Measurements from ENCODE around the gene METTL21A.
"Not testable (repeated sequence)": the region's sequence is repeated elsewhere in the genome, so short reads cannot be mapped to it uniquely, and the experiment has no call there.

The METTL21A gene

GRCh38 chr2:207625014-207625907 is at the start of gene METTL21A:
Gene METTL21A, minus strand, starts transcription at chr2:207625394. Its CDS starts 1,019 bp downstream, at chr2:207624375.
- Histone ChIP-seq H3K36me3 (ENCODE audit: control insufficient read depth, insufficient read depth, low read length, severe bottlenecking) (peaks cover 3% of the 10 kb centered on the region), H3K27me3 (replicated peaks; ENCODE audit: control insufficient read depth, insufficient read depth, low read length) (no peaks in the 10 kb centered on the region), H3K9me3 (ENCODE audit: control insufficient read depth, low read length) (no peaks in the 10 kb centered on the region), H3K4me1 (ENCODE audit: control insufficient read depth, insufficient read depth, low read length) (peaks cover 7% of the 10 kb centered on the region), H3K4me3 (ENCODE audit: low read length) (peak within 1 kb of the TSS; percentile 96), H3K9ac (ENCODE audit: low read length) (peak within 1 kb of the TSS; percentile 93)
- peak; percentile 93 for DNase-seq (ENCODE audit: low read depth)

DNA sequence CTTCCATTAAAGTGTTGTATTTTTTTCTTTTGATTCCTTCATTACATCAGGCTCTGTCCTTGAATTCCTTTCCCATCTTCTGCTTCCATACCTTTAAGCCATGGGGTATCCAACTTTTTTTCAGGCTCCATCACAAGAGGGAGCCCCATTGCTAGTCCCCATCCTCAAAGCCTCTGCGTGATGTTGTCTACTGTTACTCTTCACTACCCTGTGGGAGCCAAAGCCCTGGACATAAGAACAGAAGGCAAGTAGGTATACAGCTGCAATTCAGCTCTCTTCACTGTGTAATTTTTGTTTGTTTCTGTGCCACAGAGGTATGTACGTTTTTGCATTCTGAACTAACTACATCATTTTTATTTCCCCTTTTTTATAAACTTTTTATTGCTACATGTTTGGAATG is 49.6 kb upstream of the METTL21A start:
- H3K4me1 ChIP-seq (ENCODE audit: control insufficient read depth, insufficient read depth, low read length), result peaks cover 10% of the 10 kb centered on the region
- no peak overlapping the region for H3K9ac ChIP-seq (ENCODE audit: low read length)
- no peaks in the 10 kb centered on the region for H3K9me3 ChIP-seq (ENCODE audit: control insufficient read depth, low read length)
- DNase-seq (ENCODE audit: low read depth), result no peak
- no peaks in the 10 kb centered on the region for H3K27me3 ChIP-seq (replicated peaks; ENCODE audit: control insufficient read depth, insufficient read depth, low read length)
- H3K4me3 ChIP-seq (ENCODE audit: low read length), result no peak overlapping the region
- no peaks in the 10 kb centered on the region for H3K36me3 ChIP-seq (ENCODE audit: control insufficient read depth, insufficient read depth, low read length, severe bottlenecking)

DNA sequence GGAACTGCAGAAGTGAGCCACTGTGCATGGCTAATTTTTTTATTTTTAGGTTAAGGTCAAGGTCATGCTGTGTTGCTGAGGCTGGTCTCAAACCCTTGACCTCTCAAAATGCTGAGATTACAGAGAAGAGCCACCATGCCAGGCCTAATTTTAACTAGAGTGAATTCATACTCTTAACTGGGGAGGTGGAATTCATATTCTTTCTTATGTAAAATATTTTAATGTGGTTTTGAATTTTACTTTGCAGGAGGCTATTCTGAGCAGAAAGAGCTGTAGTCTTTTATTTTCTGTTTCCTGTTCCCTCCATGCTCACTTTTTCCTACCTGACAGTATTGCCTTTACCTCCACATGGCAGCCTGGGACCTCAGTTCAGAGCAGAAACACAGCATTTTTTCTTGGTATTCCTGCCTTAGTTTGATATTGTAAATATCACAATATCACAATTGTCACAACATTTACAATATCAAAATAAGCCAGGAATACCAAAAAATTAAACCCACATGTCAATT is 49.1 kb upstream of the METTL21A start:
- Histone ChIP-seq H3K36me3 (ENCODE audit: control insufficient read depth, insufficient read depth, low read length, severe bottlenecking) (no peaks in the 10 kb centered on the region), H3K27me3 (replicated peaks; ENCODE audit: control insufficient read depth, insufficient read depth, low read length) (no peaks in the 10 kb centered on the region), H3K4me1 (ENCODE audit: control insufficient read depth, insufficient read depth, low read length) (peaks cover 10% of the 10 kb centered on the region), H3K9me3 (ENCODE audit: control insufficient read depth, low read length) (no peaks in the 10 kb centered on the region), H3K9ac (ENCODE audit: low read length) (no peak overlapping the region), H3K4me3 (ENCODE audit: low read length) (no peak overlapping the region)
- no peak for DNase-seq (ENCODE audit: low read depth)

DNA sequence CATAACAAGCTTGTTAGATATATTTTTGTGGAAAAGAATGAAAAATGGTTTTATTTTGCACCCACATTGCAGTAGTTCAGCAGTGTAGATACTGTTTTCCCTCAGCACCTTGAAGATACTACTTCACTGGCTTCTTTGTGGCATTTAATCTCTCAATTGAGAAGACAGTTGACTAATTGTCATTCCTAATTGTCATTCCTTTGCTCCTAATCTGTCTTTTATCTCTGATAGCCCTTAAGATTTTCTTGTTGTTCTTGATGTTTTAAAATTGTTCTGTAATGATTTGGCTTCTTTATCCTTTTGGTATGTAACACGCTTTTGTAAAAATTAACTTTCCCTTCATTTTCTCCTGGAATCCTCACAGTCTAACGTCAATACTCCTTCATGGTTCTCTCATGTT is 48.2 kb upstream of the METTL21A start:
- Histone ChIP-seq H3K4me1 (ENCODE audit: control insufficient read depth, insufficient read depth, low read length) (peaks cover 10% of the 10 kb centered on the region), H3K4me3 (ENCODE audit: low read length) (no peak overlapping the region), H3K9me3 (ENCODE audit: control insufficient read depth, low read length) (no peaks in the 10 kb centered on the region), H3K36me3 (ENCODE audit: control insufficient read depth, insufficient read depth, low read length, severe bottlenecking) (no peaks in the 10 kb centered on the region), H3K27me3 (replicated peaks; ENCODE audit: control insufficient read depth, insufficient read depth, low read length) (no peaks in the 10 kb centered on the region), H3K9ac (ENCODE audit: low read length) (no peak overlapping the region)
- no peak for DNase-seq (ENCODE audit: low read depth)

DNA sequence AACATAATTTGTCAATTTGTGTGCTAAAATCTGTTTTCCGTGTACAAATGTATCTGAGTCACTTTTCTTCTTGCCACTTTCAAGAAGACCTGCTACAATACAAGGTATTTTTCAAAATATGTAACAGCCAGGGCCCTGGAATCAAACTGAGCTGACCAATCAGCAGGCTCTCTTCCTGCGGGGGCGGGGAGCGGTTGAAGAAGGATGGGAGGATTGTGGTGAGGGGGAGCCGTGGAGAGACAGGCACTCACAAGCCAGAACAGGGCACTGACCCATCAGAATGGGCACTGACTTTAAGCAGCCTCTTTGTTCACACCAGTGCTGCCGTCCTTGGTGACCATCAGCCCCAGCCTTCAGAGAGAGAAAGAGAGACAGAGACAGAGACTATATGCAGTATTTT is 45.7 kb upstream of the METTL21A start:
- no peak overlapping the region for H3K4me3 ChIP-seq (ENCODE audit: low read length)
- H3K9me3 ChIP-seq (ENCODE audit: control insufficient read depth, low read length), result no peaks in the 10 kb centered on the region
- H3K9ac ChIP-seq (ENCODE audit: low read length), result no peak overlapping the region
- DNase-seq (ENCODE audit: low read depth), result no peak
- H3K4me1 ChIP-seq (ENCODE audit: control insufficient read depth, insufficient read depth, low read length), result no peaks in the 10 kb centered on the region
- no peaks in the 10 kb centered on the region for H3K36me3 ChIP-seq (ENCODE audit: control insufficient read depth, insufficient read depth, low read length, severe bottlenecking)
- H3K27me3 ChIP-seq (replicated peaks; ENCODE audit: control insufficient read depth, insufficient read depth, low read length), result no peaks in the 10 kb centered on the region

DNA sequence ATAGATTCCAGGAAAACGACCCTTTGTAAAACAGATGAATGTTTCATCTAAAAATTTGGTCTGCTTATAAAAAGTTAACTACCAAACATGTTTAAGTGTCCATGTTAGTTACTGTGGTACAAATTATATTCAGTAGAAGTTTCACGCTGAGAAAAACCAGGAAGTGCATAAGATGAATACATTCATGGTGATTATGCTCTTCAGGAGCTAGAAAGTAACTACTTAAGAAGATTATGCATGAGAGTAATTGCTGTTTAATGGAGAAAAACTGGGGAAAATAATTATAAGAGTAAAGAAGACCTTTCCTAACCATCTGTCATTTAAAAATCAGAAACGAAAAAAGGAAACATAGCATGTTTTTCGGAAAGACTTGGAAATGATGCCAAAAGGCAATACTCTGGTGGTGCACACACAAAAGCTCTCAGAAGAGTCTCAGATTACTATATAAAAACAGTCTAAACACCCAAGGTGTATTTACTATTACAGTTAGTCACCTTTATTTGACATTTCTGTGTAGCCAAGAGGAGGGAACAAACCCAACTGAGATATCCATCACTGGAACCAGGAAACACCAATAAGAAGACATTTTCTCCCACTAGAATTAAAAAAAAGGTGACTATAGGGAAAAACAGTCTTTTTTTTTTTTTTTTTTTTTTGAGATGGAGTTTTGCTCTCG is 38.8 kb upstream of the METTL21A start:
- Histone ChIP-seq H3K36me3 (ENCODE audit: control insufficient read depth, insufficient read depth, low read length, severe bottlenecking) (no peaks in the 10 kb centered on the region), H3K9me3 (ENCODE audit: control insufficient read depth, low read length) (no peaks in the 10 kb centered on the region), H3K4me1 (ENCODE audit: control insufficient read depth, insufficient read depth, low read length) (peaks cover 8% of the 10 kb centered on the region), H3K27me3 (replicated peaks; ENCODE audit: control insufficient read depth, insufficient read depth, low read length) (no peaks in the 10 kb centered on the region), H3K4me3 (ENCODE audit: low read length) (no peak overlapping the region), H3K9ac (ENCODE audit: low read length) (no peak overlapping the region)
- no peak for DNase-seq (ENCODE audit: low read depth)

DNA sequence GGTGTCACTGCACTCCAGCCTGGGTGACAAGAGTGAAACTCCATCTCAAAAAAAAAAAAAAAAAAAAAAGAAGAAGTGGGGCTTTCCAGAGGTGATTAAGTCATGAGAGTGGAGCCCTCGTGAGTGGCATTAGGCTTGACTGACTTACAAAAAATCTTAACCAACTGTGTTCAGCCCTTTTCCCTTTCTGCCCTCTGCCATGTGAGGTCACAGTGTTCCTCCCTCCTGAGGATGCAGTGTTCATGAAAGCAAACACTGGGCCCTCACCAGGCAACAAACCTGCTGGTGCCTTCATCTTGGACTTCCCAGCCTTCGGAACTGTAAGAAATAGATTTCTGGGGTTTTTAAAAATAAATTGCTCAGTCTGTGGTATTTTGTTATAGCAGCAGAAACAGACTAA is 37.0 kb upstream of the METTL21A start:
- DNase-seq (ENCODE audit: low read depth), result no peak
- Histone ChIP-seq H3K4me1 (ENCODE audit: control insufficient read depth, insufficient read depth, low read length) (peaks cover 8% of the 10 kb centered on the region), H3K9ac (ENCODE audit: low read length) (no peak overlapping the region), H3K4me3 (ENCODE audit: low read length) (no peak overlapping the region), H3K9me3 (ENCODE audit: control insufficient read depth, low read length) (no peaks in the 10 kb centered on the region), H3K27me3 (replicated peaks; ENCODE audit: control insufficient read depth, insufficient read depth, low read length) (no peaks in the 10 kb centered on the region), H3K36me3 (ENCODE audit: control insufficient read depth, insufficient read depth, low read length, severe bottlenecking) (no peaks in the 10 kb centered on the region)

- peaks cover 8% of the 10 kb centered on the region for H3K4me1 ChIP-seq (ENCODE audit: control insufficient read depth, insufficient read depth, low read length)
- no peak for DNase-seq (ENCODE audit: low read depth)
- no peak overlapping the region for H3K9ac ChIP-seq (ENCODE audit: low read length)
- H3K36me3 ChIP-seq (ENCODE audit: control insufficient read depth, insufficient read depth, low read length, severe bottlenecking), result no peaks in the 10 kb centered on the region
- no peaks in the 10 kb centered on the region for H3K27me3 ChIP-seq (replicated peaks; ENCODE audit: control insufficient read depth, insufficient read depth, low read length)
- no peak overlapping the region for H3K4me3 ChIP-seq (ENCODE audit: low read length)
- no peaks in the 10 kb centered on the region for H3K9me3 ChIP-seq (ENCODE audit: control insufficient read depth, low read length)
Observed at GRCh38 chr2:207660994-207661393, 35.8 kb upstream of the METTL21A start.

DNA sequence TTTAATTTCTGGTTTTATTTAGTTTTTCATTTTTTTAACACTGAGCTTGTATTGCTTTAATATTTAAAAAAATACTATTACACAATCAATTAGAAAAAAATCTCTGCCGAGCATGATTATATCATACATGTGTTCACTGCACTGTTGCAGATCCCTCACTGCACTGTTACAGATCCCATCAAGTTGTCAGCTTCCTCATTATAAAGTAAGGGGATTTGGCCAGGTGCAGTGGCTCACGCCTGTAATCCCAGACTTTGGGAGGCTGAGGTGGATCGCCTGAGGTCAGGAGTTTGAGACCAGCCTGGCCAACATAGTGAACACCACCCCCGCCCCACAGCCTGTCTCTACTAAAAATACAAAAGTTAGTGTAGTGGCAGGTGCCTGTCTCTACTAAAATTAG is 33.0 kb upstream of the METTL21A start:
- no peak for DNase-seq (ENCODE audit: low read depth)
- Histone ChIP-seq H3K36me3 (ENCODE audit: control insufficient read depth, insufficient read depth, low read length, severe bottlenecking) (no peaks in the 10 kb centered on the region), H3K4me1 (ENCODE audit: control insufficient read depth, insufficient read depth, low read length) (no peaks in the 10 kb centered on the region), H3K27me3 (replicated peaks; ENCODE audit: control insufficient read depth, insufficient read depth, low read length) (no peaks in the 10 kb centered on the region), H3K9me3 (ENCODE audit: control insufficient read depth, low read length) (no peaks in the 10 kb centered on the region), H3K4me3 (ENCODE audit: low read length) (no peak overlapping the region), H3K9ac (ENCODE audit: low read length) (no peak overlapping the region)

GRCh38 chr2:207655000-207655399 is 29.8 kb upstream of the METTL21A start:
- H3K4me3 ChIP-seq (ENCODE audit: low read length), result no peak overlapping the region
- DNase-seq (ENCODE audit: low read depth), result no peak

GRCh38 chr2:207646582-207646981 is 21.4 kb upstream of the METTL21A start:
- DNase-seq (ENCODE audit: low read depth); H3K9ac ChIP-seq (ENCODE audit: low read length); H3K4me1 ChIP-seq (ENCODE audit: control insufficient read depth, insufficient read depth, low read length); H3K9me3 ChIP-seq (ENCODE audit: control insufficient read depth, low read length); H3K4me3 ChIP-seq (ENCODE audit: low read length); H3K36me3 ChIP-seq (ENCODE audit: control insufficient read depth, insufficient read depth, low read length, severe bottlenecking); H3K27me3 ChIP-seq (replicated peaks; ENCODE audit: control insufficient read depth, insufficient read depth, low read length): not testable (repeated sequence)

More at GRCh38 chr2:207655000-207655399, 29.8 kb upstream of the METTL21A start:
- Histone ChIP-seq H3K9ac (ENCODE audit: low read length) (no peak overlapping the region), H3K36me3 (ENCODE audit: control insufficient read depth, insufficient read depth, low read length, severe bottlenecking) (no peaks in the 10 kb centered on the region), H3K4me1 (ENCODE audit: control insufficient read depth, insufficient read depth, low read length) (no peaks in the 10 kb centered on the region), H3K27me3 (replicated peaks; ENCODE audit: control insufficient read depth, insufficient read depth, low read length) (no peaks in the 10 kb centered on the region), H3K9me3 (ENCODE audit: control insufficient read depth, low read length) (no peaks in the 10 kb centered on the region)
